HepG2 (cell line): Measurements from ENCODE around the gene SESN1.

ENCODE experiments used
- HOXA3 ChIP-seq: sonication (generic); formaldehyde crosslinking; IDR thresholded peaks from 2 replicates; pipeline ENCODE4 v1.5.0; 2020; ENCODE audit warnings: missing genetic modification reagents
- SP1 ChIP-seq, 2 experiments: fragments of 450-650 bp in 1 of 2; sonication (generic) in 1 of 2; formaldehyde crosslinking in 1 of 2; IDR thresholded peaks; 2 replicates each; pipeline versions ENCODE4 v1.4.0 to v1.6.1; 2016 to 2020; ENCODE audit warnings: missing genetic modification reagents in 1 of 2
- STAG1 ChIP-seq: sonication (generic); formaldehyde crosslinking; IDR thresholded peaks from 2 replicates; pipeline ENCODE4 v1.4.0; 2020; ENCODE audit warnings: missing genetic modification reagents
- ZNF543 ChIP-seq: sonication (generic); formaldehyde crosslinking; IDR thresholded peaks from 2 replicates; pipeline ENCODE4 v1.4.0; 2020; ENCODE audit warnings: mild to moderate bottlenecking, missing genetic modification reagents
- ZNF644 ChIP-seq: IDR thresholded peaks from 2 replicates; pipeline ENCODE4 v1.6.1; 2016; ENCODE audit warnings: low read depth
- TF ChIP-seq, protein P1 (sequence below): sonication (generic); formaldehyde crosslinking; IDR thresholded peaks from 2 replicates; pipeline ENCODE4 v1.5.0; 2020; ENCODE audit warnings: missing genetic modification reagents

DNA sequence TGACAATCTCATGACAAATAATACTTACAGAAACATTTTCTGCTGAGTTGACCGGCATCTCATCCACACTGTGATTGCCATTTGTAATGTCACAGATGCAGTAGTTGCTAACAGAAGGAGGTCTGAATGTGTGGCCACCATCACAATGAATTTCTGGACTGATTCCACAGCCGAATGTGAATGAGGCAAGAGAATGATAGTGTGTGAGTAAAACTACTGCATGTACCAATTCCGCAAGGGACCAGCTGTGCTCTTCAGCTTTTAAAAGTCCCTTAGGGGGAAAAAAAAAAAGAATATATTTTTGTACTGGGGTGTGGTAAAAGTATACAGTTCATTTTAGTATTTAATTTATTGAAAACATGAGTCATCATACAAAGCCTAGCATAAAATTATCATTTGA is 96.2 kb downstream of the SESN1 start:
- no peak for TF ChIP-seq ZNF543 (CRISPR knock-in tag)
- TF ChIP-seq, protein P1, sequence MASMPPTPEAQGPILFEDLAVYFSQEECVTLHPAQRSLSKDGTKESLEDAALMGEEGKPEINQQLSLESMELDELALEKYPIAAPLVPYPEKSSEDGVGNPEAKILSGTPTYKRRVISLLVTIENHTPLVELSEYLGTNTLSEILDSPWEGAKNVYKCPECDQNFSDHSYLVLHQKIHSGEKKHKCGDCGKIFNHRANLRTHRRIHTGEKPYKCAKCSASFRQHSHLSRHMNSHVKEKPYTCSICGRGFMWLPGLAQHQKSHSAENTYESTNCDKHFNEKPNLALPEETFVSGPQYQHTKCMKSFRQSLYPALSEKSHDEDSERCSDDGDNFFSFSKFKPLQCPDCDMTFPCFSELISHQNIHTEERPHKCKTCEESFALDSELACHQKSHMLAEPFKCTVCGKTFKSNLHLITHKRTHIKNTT (CRISPR knock-in tag), result no peak
- TF ChIP-seq SP1 (IDR thresholded peaks at IDR 0.05), result no peak
- TF ChIP-seq SP1 (CRISPR knock-in tag; IDR thresholded peaks at IDR 0.05), result no peak
- TF ChIP-seq HOXA3 (CRISPR knock-in tag), result no peak
- TF ChIP-seq STAG1 (CRISPR knock-in tag), result no peak
- no peak for TF ChIP-seq ZNF644 (CRISPR knock-in tag)
